ENCODE results near the gene RGS17. TPM values are rescaled to one million over a fixed set of nuclear protein-coding genes. Genes with fewer than 3 reads are reported as not detected.

The RGS17 gene
- total RNA-seq, 4 donors from 2014 or later = 0.08 to 0.16 TPM; not detected in 2

- 65 to 68% methylated on average over 9 of the region's 9 CpGs for WGBS, 2 donors
- intact Hi-C loops (cut with DNase I; ENCODE audit: low total_unique reads) = no loop called here
- no peak overlapping the region for H3K4me3 ChIP-seq (ENCODE audit: low read depth, poor library complexity, severe bottlenecking)
- no peak for DNase-seq (ENCODE audit: low spot score in 2 of 2)
- TF ChIP-seq POLR2A (IDR thresholded peaks at IDR 0.05) = no peak
- TF ChIP-seq, protein P1, sequence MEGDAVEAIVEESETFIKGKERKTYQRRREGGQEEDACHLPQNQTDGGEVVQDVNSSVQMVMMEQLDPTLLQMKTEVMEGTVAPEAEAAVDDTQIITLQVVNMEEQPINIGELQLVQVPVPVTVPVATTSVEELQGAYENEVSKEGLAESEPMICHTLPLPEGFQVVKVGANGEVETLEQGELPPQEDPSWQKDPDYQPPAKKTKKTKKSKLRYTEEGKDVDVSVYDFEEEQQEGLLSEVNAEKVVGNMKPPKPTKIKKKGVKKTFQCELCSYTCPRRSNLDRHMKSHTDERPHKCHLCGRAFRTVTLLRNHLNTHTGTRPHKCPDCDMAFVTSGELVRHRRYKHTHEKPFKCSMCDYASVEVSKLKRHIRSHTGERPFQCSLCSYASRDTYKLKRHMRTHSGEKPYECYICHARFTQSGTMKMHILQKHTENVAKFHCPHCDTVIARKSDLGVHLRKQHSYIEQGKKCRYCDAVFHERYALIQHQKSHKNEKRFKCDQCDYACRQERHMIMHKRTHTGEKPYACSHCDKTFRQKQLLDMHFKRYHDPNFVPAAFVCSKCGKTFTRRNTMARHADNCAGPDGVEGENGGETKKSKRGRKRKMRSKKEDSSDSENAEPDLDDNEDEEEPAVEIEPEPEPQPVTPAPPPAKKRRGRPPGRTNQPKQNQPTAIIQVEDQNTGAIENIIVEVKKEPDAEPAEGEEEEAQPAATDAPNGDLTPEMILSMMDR (IDR thresholded peaks at IDR 0.05) = no peak
These were observed 38.7 kb downstream of the RGS17 start for GRCh38 chr6:153092082-153093013.

GRCh38 chr6:153090241-153090930, 40.7 kb downstream of the RGS17 start:
- no peak for DNase-seq (ENCODE audit: low spot score in 2 of 2)
- TF ChIP-seq, protein P1 (IDR thresholded peaks at IDR 0.05) = no peak
- TF ChIP-seq POLR2A (IDR thresholded peaks at IDR 0.05) = no peak
- 62 to 67% methylated on average over 8 of the region's 8 CpGs for WGBS, 2 donors
- H3K4me3 ChIP-seq (ENCODE audit: low read depth, poor library complexity, severe bottlenecking) = no peak overlapping the region
- intact Hi-C loops (cut with DNase I; ENCODE audit: low total_unique reads) = no loop called here

DNA sequence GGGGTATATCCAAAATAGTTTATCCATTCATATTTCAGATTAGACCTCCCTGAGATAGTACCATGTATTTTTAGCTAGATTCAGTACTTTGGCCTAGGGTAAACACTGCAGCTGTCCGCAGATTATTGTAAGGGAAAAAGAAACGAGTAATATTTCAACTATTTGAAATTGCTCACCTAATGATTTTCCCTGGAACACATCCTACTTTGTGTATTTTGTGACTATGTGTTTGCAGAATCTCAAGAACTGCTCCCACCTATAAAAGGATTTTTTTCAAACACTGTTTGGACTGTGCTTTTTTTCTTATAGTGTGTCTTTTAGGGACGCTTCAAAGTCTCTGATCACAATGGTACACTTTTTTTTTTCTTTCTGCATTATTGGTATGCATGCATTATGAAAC, 42.3 kb downstream of the RGS17 start:
- WGBS, 2 donors = 91 to 92% methylated on average over 3 of the region's 3 CpGs
- DNase-seq (ENCODE audit: low spot score in 2 of 2) = no peak
- no peak overlapping the region for H3K4me3 ChIP-seq (ENCODE audit: low read depth, poor library complexity, severe bottlenecking)
- TF ChIP-seq, protein P1 (IDR thresholded peaks at IDR 0.05) = no peak
- TF ChIP-seq POLR2A (IDR thresholded peaks at IDR 0.05) = no peak
- intact Hi-C loops (cut with DNase I; ENCODE audit: low total_unique reads) = no loop called here

GRCh38 chr6:153087436-153087835, 43.6 kb downstream of the RGS17 start:
- no peak for DNase-seq (ENCODE audit: low spot score in 2 of 2)
- TF ChIP-seq POLR2A (IDR thresholded peaks at IDR 0.05) = no peak
- TF ChIP-seq, protein P1 (IDR thresholded peaks at IDR 0.05) = no peak
- no peak overlapping the region for H3K4me3 ChIP-seq (ENCODE audit: low read depth, poor library complexity, severe bottlenecking)
- intact Hi-C loops (cut with DNase I; ENCODE audit: low total_unique reads) = no loop called here

GRCh38 chr6:153086225-153086990, 44.7 kb downstream of the RGS17 start:
- no peak overlapping the region for H3K4me3 ChIP-seq (ENCODE audit: low read depth, poor library complexity, severe bottlenecking)
- TF ChIP-seq, protein P1 (IDR thresholded peaks at IDR 0.05) = no peak
- no peak for TF ChIP-seq POLR2A (IDR thresholded peaks at IDR 0.05)
- WGBS, 2 donors = 90 to 93% methylated on average over 5 of the region's 5 CpGs
- DNase-seq (ENCODE audit: low spot score in 2 of 2) = no peak
- intact Hi-C loops (cut with DNase I; ENCODE audit: low total_unique reads) = no loop called here

Data from lower leg skin (tissue), 4 donors.